Gastroesophageal sphincter (tissue), 3 donors: ENCODE results near the gene ARL6IP1.
"Not testable (repeated sequence)": the region's sequence is repeated elsewhere in the genome, so short reads cannot be mapped to it uniquely, and the experiment has no call there.

ENCODE experiments used
- CTCF ChIP-seq, 4 experiments: fragments of 200-600 bp in 2 of 4; fragments of 450-650 bp in 2 of 4; sonication (generic) in 1 of 4; IDR thresholded peaks; one replicate each; pipeline ENCODE4 v1.5.1; 2017 to 2019; ENCODE audit warnings: antibody characterized with exemption in 4 of 4, mild to moderate bottlenecking in 2 of 4, moderate library complexity in 2 of 4
- POLR2A ChIP-seq, 2 donors: fragments of 450-650 bp; IDR thresholded peaks; one replicate each; pipeline ENCODE4 v1.6.1; 2017; ENCODE audit warnings: antibody characterized with exemption in 2 of 2, mild to moderate bottlenecking in 2 of 2, moderate library complexity in 1 of 2

DNA sequence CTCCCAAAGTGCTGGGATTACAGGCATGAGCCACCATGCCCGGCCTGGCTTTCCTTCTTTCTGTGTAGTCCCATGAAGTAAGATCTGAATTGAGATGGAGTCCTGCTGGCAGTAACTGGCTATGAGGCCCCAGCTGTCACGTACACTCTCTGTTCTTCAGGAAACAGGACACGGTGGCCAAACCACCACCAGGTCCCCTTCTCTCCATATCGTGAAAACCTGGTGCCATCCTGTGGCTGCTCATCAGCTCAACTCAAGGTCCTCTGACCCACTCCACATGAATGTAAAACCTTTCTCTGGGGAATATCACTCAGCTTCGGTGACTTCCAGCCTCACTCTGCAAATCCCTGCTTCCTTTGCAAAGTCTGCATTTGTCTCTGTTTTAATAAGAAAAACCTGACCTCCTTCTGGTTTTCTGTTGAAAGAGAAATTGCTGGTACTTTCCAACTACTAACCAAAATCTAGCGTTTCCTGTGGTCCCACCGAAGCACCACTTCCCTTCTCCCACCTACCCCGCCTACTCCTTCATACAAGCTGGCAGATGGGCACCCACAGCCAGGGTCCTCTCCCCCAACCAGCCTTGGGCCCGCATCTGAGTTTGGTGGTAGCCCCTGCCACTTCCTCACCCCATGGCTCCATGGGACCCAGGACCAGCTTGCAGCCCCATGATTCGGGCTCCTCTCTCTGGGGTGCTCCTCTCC, 43.2 kb downstream of the ARL6IP1 start:
- not testable (repeated sequence) for TF ChIP-seq CTCF, POLR2A (IDR thresholded peaks at IDR 0.05)
